RKO (cell line): Measurements from ENCODE around the gene C4orf50.
"Not testable (repeated sequence)": the region's sequence is repeated elsewhere in the genome, so short reads cannot be mapped to it uniquely, and the experiment has no call there.

Experiments used
- DNase-seq: peaks from one replicate; pipeline ENCODE4 v3.0.0-alpha.2; 2016; ENCODE audit warnings: low spot score

Gene C4orf50

DNA sequence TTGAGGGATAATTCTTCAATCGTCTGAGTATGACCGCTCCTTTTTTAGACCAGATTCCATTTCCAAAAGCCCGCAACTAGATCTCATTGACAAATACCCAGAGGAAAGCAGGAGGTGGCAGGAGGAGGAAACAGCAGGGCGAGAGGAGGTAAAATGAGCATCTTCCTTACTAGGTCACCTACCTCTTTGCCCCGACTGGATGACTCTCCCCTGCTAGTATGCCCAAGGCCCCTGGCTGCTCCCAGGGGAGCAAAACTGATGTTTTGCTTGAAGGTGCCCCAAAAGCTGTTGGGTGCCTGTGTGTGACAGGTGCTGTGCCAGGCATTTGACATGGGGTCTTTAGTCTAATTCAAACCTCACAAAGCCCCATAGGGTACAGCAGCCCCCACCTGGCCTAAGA, 48.9 kb downstream of the C4orf50 start:
- DNase-seq = no peak

DNA sequence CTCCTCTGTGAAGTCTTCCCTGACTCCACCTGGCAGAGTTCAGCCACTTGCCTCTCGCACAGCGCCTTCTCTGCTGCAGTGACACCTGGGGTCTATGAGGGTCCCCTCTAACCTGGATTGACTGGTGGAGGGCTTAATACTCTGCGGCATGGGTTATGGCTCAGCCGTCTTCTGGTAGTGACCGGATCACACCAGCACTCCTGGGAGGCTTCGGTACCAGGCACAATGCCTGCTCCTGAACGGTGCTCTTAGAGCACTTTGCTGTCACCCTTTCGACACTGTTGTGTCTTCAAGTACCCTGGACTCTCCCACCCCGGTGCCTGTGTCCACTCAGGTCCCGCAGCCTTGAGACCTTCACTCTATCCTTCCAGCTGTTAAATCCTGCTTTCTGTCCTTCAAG, 50.0 kb downstream of the C4orf50 start:
- DNase-seq = no peak

DNA sequence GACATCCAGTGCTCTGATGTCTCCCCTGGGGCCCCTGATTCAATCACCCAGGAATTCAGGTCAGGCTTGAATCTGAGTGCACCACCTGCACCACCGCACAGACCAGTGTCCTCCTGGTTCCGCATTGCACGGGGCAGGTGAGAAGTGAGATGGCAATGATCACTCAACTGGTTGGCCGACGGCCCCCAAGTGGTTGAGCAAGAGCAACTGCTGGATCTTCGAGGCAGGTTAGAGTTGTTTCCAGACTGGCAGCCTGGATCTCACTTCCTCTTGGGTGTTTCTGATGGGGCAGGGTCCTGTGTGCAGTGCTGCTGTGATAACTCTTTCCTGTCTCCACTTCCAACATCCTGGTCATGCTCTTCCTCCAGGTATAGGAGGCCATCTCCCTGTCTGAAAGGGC, 50.4 kb downstream of the C4orf50 start:
- no peak for DNase-seq

DNA sequence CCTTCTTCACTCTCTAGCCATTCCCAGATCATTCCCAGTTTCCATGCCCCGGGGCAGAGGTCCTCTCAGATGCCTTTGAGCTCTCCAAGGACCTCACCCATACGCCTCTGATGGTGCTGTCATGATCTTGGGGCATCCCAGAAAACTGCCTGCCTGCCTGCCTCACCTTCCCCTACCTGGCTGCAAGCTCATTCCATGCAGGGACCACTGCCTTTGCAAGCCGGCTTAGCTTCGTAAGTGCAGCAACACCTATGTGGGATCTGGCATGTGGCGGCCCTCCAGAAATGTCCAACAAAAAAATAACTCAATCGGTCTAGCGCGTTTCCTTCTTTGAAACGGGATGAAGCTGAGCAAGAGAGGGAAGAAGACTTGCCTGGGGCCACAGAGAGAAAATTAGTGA, 53.0 kb downstream of the C4orf50 start:
- DNase-seq = no peak

DNA sequence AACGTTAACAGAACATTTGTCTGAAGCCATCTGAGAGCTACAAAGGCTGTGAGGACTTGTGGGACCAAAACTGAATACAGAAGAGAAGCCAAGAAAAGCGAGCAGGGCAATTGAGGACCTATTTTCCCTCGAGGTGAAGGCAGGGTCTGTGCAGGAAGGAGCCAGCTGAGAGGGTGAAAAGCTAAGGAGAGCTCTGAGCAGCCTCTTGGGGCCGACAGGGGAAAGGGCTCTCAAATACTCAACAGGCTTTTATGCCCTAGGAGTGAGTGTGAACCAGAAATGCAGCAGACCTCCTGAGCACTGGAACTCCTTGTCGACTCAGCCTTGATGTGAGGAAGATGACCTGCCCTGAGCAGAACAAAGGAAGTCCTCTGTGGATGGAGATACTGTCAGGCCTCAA, 54.2 kb downstream of the C4orf50 start:
- DNase-seq = no peak

- no peak for DNase-seq
Observed at GRCh38 chr4:5963611-5964010, 54.6 kb downstream of the C4orf50 start.

GRCh38 chr4:5962416-5962815, 55.8 kb downstream of the C4orf50 start:
- DNase-seq = no peak

DNA sequence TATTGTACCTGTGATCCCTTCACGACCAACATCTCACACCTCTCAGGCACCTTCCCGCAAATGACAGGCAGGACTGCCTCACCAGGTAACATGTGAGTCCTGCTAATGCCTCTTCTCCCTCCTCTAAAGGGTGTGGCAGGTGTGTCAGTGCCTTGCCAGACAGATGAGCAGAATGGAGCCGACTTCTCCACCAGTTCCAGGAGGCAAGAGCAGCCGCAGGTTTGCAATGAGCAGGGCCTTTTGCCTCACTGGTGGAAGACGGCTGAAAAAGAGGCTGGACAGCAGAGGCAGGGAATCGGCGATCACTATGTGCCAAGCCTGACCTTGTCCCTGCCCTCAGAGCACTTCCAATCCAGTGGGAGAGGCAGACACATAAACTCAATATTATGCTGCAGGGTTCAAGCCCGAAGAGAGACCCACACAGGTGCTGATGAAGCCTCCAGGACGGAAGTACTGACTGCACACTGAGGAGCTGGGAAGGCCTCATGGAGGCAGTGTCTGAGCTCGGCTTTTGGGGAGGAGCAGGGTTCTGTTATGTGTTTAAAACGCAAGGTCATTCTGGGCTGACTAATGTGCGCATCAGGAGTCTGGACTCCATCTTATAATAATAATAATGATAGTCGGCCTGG, 57.9 kb downstream of the C4orf50 start:
- no peak for DNase-seq

GRCh38 chr4:5959211-5959982, 58.8 kb downstream of the C4orf50 start:
- DNase-seq = no peak

DNA sequence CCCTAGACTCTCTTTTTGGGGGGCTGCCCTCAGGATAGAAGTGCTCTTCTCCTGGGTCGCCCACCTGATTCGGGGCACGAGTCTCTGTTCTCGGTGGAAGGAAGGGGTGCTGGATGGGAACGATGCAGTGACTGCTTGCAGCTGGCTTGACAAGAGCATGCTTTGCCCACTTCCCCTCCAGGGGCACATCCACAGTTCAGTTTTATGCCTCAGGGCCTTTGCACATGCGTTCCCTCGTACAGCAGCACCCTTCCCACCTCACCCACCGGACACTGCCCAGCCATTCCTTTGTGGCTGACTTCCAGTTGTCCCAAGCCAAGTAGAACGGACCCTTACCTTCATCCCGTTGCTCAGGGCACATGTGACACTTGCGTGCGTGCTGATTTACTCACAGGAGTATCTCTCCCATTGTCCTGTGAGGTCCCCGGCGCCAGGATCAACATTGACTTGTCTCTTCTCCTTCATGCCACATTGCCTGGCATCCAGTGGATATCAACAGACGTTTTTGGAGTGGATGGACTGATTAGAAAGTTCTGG, 60.0 kb downstream of the C4orf50 start:
- DNase-seq = no peak

DNA sequence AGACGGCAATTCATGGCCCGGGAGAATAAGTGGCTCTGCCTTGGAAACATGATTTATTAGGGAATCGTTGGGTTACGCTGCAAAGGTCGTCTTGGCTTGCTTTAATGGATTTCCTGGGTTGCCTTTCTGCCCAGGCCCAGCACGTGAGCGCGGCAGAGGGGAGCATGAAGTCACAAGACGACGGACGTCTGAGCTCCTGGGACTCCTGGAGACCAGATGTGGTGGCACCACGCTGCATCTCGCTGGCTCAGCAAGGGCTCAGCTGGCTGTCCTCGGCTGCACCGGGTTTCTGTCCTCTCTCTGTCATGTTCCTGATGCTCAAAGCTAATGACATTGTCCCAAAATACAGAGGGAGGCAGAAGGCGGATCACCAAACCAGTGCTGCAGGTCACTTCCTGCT, 61.2 kb downstream of the C4orf50 start:
- DNase-seq = no peak

- no peak for DNase-seq
Observed at GRCh38 chr4:5956285-5957021, 61.8 kb downstream of the C4orf50 start.

GRCh38 chr4:5955856-5956255, 62.4 kb downstream of the C4orf50 start:
- DNase-seq = no peak

DNA sequence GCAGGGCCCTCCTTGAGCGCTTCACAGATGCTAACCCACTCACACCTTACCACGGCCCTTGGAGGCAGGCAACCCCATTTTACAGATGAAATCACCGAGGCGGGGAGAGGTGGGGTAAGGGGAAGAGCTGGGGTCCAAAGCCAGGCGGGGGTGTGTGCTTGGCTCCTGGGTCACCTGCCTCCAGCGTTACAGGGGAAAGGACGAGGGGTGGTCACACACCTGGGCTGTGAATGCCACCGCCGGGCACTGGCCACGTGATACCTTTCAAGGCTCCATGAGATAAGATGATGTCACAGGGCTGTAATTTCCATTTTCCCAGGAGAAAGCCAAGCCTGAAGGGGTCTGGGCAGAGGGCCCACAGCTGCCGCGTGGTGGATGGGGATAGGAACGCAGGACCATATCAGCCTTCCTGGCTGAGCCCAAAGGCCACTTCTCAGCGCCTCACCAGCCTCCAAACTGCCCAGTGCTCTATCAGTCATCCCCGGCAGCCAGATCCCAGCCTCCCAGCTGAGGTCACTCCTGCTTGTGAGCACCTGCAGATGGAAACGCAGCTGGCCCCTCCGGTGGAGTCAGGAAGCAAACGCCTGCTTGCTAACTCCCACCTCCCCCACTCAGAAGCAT, 62.9 kb downstream of the C4orf50 start:
- no peak for DNase-seq

DNA sequence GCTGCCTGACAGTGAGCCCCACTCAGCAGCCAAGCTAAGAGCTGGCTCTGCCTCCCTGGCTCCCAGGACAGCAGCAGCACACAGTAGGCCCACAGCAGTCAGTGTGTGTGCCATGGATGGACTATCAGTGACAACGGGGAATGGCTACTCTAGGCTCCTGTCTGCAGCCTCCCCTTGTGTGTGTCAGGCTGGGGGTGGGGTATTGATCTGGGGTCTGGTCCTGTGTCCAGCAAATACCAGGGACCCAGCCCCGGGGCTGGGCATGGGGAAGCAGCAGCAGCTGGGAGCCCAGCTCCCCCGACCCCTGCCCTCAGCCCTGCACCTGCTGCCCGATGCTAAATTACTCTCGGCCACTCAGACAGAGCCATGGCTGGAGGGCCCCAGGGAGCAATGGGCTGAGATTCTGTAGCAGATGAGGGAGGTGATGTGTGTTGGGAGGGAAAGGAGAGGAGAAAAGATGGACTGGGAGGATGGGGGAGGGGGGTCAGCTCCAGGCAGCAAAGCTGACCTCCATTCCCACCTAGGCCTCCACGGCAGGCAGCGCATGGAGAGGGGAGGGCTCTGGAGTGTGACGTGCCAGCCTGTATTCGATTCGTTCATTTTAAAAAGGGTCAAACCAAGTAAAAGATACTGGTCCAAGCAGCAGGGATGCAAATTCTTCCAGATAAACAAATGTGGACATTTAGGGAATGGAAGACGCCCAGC, 64.0 kb downstream of the C4orf50 start:
- DNase-seq = no peak

DNA sequence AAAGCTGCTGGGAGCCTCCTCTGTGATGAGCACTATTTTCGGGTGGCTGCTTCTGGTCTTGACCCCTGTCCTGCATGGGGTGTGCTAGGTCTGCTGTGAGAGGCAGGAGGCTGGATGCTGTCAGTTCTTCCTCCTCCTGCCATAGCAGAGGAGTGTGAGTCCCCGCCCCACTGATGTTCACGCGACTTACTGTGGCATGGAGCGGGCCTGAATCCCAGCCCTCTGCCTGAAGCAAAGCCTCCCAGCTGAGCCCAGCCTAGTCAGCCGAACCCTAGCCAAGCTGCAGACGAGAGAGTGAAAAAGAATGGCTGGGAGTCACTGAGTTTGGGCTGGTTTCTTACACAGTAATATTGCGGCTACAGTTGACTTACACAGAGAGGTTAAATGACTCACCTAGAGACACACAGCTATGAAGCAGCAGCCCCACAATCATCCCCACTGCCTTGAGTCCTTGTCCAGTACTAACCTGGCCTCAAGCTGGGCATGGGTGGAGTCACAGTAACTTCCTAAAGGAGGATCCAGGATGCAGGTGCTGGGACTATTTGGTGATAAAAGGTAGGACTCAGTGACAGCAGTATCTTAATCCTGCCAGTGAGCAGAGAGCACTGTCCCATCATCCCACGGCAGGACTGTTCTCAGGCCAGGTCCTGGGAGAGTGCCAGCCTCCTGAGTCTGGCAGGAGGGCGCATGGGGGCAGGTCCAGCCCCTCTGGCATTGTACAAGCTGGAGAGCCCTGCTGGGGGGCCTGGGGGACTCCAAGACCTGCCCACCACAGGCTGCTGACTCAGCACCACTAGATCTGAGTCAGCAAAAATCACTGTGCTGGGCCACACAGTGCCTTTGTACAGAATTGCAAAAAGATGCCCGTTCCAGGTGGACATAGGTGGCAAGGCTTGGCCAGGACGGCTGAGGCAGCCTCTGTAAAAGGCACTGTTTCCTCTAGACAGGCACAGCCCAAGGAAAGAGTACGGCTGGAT, 65.0 kb downstream of the C4orf50 start:
- no peak for DNase-seq

DNA sequence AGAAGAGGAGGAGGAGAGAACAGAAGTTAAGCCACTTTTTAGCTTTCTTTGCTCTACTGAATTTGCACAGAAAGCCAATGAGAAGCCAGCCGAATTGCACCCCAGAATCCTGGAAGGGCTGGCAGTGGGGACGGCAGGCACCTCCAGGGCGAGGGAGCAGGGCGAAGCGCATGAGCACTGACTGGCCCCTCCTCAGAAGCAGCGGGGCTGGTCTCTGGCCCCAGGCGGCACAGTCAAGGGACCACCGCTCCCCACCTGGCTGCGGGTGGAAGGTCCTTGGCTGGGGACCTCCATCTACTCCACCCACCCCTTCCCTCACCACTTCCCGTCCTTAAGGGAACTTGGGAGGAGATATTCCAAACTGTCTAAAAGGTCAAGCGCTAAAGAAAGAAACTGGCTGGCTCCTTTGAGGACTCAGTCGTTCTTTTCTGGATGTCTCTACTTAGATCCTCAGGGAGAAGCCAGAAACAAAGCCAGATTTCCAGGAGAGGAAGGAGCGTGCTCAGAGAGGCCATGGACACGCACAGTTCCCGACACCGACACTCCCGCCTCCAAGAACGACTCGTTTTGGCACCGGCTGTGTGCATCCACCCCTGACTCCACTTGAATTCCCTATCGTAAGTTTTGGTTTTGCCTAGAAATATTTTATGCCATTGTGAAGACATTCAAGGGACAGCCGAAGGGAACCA, 65.8 kb downstream of the C4orf50 start:
- no peak for DNase-seq

DNA sequence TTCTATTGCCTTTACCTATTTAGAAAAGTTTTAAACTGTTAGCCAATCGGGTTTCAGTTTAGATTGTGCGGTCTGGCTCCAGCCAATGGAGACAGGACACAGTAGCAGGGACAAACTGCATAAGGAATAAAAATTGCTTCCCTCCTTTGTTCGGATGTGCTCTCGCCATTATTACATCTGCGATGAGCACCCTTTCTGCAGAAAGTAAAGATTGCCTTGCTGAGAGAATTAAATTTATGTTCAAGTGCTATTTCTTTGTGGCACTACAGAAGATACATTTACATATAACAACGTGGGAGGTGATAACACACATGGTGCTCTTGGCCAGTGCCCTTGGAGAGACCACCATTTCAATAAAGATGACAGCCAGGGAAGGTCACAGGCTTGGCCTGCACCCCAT, 71.6 kb downstream of the C4orf50 start:
- DNase-seq = not testable (repeated sequence)

DNA sequence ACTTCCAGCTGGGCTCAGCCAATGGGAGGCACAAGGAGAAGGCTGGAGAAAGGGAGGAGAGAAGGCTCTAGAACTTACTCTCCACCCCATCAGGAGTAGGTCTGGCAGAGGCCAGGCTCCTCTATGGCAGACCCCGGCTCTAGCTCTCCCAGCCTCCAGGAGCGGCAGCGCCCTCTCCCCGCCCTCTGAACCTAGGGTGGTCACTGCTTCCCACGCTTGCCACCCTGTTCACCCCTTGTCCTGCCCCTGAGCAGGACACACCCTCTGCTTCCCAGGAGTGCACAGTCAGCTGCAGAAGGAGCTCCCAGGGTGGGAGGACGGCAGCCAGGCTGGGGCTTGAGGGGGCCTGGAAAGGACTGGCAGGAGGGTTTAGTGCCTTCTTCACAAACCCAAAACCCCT, 72.3 kb downstream of the C4orf50 start:
- DNase-seq = no peak

GRCh38 chr4:5945171-5945570, 73.1 kb downstream of the C4orf50 start:
- DNase-seq = no peak
